ENCODE measurements around the gene CARD9.

Gene CARD9

GRCh38 chr9:136336881-136337280 lies 36.6 kb downstream of the CARD9 start:
- DNase-seq (no peak), ATAC-seq (no peak)
- Mint-ChIP-seq H3K27ac (no peak overlapping the region), H3K36me3 (ENCODE audit: low read depth) (no peaks in the 10 kb centered on the region), H3K27me3 (no peaks in the 10 kb centered on the region), H3K9me3 (no peaks in the 10 kb centered on the region), H3K4me3 (no peak overlapping the region), H3K4me1 (no peaks in the 10 kb centered on the region)

GRCh38 chr9:136336156-136336870 lies 37.2 kb downstream of the CARD9 start:
- ATAC-seq (no peak), DNase-seq (no peak)
- H3K27me3 Mint-ChIP-seq, result no peaks in the 10 kb centered on the region
- H3K27ac Mint-ChIP-seq, result no peak overlapping the region
- H3K36me3 Mint-ChIP-seq (ENCODE audit: low read depth), result no peaks in the 10 kb centered on the region
- H3K4me3 Mint-ChIP-seq, result no peak overlapping the region
- H3K9me3 Mint-ChIP-seq, result no peaks in the 10 kb centered on the region
- H3K4me1 Mint-ChIP-seq, result no peaks in the 10 kb centered on the region

GRCh38 chr9:136335296-136336155 lies 37.9 kb downstream of the CARD9 start:
- Mint-ChIP-seq H3K4me1 (no peaks in the 10 kb centered on the region), H3K27me3 (no peaks in the 10 kb centered on the region), H3K9me3 (no peaks in the 10 kb centered on the region), H3K27ac (no peak overlapping the region), H3K36me3 (ENCODE audit: low read depth) (no peaks in the 10 kb centered on the region), H3K4me3 (no peak overlapping the region)
- ATAC-seq (no peak), DNase-seq (no peak)

- ATAC-seq (no peak), DNase-seq (no peak)
- Mint-ChIP-seq H3K27me3 (no peaks in the 10 kb centered on the region), H3K4me1 (no peaks in the 10 kb centered on the region), H3K9me3 (no peaks in the 10 kb centered on the region), H3K4me3 (no peak overlapping the region), H3K27ac (no peak overlapping the region), H3K36me3 (ENCODE audit: low read depth) (no peaks in the 10 kb centered on the region)
Measured at GRCh38 chr9:136334541-136334940, 38.9 kb downstream of the CARD9 start.

- Mint-ChIP-seq H3K27ac (no peak overlapping the region), H3K27me3 (no peaks in the 10 kb centered on the region), H3K4me3 (no peak overlapping the region), H3K36me3 (ENCODE audit: low read depth) (no peaks in the 10 kb centered on the region), H3K9me3 (no peaks in the 10 kb centered on the region), H3K4me1 (peaks cover 3% of the 10 kb centered on the region)
- DNase-seq (no peak), ATAC-seq (no peak)
Measured at GRCh38 chr9:136333486-136333885, 40.0 kb downstream of the CARD9 start.

GRCh38 chr9:136333045-136333444 lies 40.4 kb downstream of the CARD9 start:
- H3K9me3 Mint-ChIP-seq, result no peaks in the 10 kb centered on the region
- peaks cover 3% of the 10 kb centered on the region for H3K4me1 Mint-ChIP-seq
- no peak for DNase-seq
- no peaks in the 10 kb centered on the region for H3K36me3 Mint-ChIP-seq (ENCODE audit: low read depth)
- no peak overlapping the region for H3K27ac Mint-ChIP-seq
- no peak overlapping the region for H3K4me3 Mint-ChIP-seq
- H3K27me3 Mint-ChIP-seq, result no peaks in the 10 kb centered on the region
- ATAC-seq, result no peak

GRCh38 chr9:136332482-136332983 lies 40.9 kb downstream of the CARD9 start:
- DNase-seq, result no peak
- H3K4me1 Mint-ChIP-seq, result peaks cover 3% of the 10 kb centered on the region
- no peaks in the 10 kb centered on the region for H3K27me3 Mint-ChIP-seq
- no peaks in the 10 kb centered on the region for H3K36me3 Mint-ChIP-seq (ENCODE audit: low read depth)
- no peak for ATAC-seq
- no peak overlapping the region for H3K27ac Mint-ChIP-seq
- no peaks in the 10 kb centered on the region for H3K9me3 Mint-ChIP-seq
- no peak overlapping the region for H3K4me3 Mint-ChIP-seq

GRCh38 chr9:136331556-136332481 lies 41.6 kb downstream of the CARD9 start:
- no peak for DNase-seq
- no peak for ATAC-seq
- no peak overlapping the region for H3K4me3 Mint-ChIP-seq
- no peaks in the 10 kb centered on the region for H3K27me3 Mint-ChIP-seq
- peaks cover 3% of the 10 kb centered on the region for H3K4me1 Mint-ChIP-seq
- no peaks in the 10 kb centered on the region for H3K36me3 Mint-ChIP-seq (ENCODE audit: low read depth)
- no peak overlapping the region for H3K27ac Mint-ChIP-seq
- no peaks in the 10 kb centered on the region for H3K9me3 Mint-ChIP-seq

GRCh38 chr9:136331030-136331429 lies 42.4 kb downstream of the CARD9 start:
- no peak overlapping the region for H3K4me3 Mint-ChIP-seq
- no peak for DNase-seq
- H3K36me3 Mint-ChIP-seq (ENCODE audit: low read depth), result no peaks in the 10 kb centered on the region
- H3K9me3 Mint-ChIP-seq, result no peaks in the 10 kb centered on the region
- no peak overlapping the region for H3K27ac Mint-ChIP-seq
- no peaks in the 10 kb centered on the region for H3K27me3 Mint-ChIP-seq
- ATAC-seq, result no peak
- peaks cover 3% of the 10 kb centered on the region for H3K4me1 Mint-ChIP-seq

- Mint-ChIP-seq H3K36me3 (ENCODE audit: low read depth) (no peaks in the 10 kb centered on the region), H3K27me3 (no peaks in the 10 kb centered on the region), H3K4me3 (no peak overlapping the region), H3K4me1 (peaks cover 3% of the 10 kb centered on the region), H3K9me3 (no peaks in the 10 kb centered on the region), H3K27ac (no peak overlapping the region)
- DNase-seq (no peak), ATAC-seq (no peak)
Measured at GRCh38 chr9:136330406-136330990, 43.0 kb downstream of the CARD9 start.

- no peaks in the 10 kb centered on the region for H3K36me3 Mint-ChIP-seq (ENCODE audit: low read depth)
- DNase-seq (no peak), ATAC-seq (no peak)
Measured at GRCh38 chr9:136329636-136330405, 43.6 kb downstream of the CARD9 start.

GRCh38 chr9:136329211-136329627 lies 44.2 kb downstream of the CARD9 start:
- no peaks in the 10 kb centered on the region for H3K27me3 Mint-ChIP-seq
- no peaks in the 10 kb centered on the region for H3K36me3 Mint-ChIP-seq (ENCODE audit: low read depth)
- H3K9me3 Mint-ChIP-seq, result no peaks in the 10 kb centered on the region
- peaks cover 3% of the 10 kb centered on the region for H3K4me1 Mint-ChIP-seq
- ATAC-seq, result no peak
- no peak for DNase-seq
- no peak overlapping the region for H3K27ac Mint-ChIP-seq
- no peak overlapping the region for H3K4me3 Mint-ChIP-seq

More at GRCh38 chr9:136329636-136330405, 43.6 kb downstream of the CARD9 start:
- peaks cover 3% of the 10 kb centered on the region for H3K4me1 Mint-ChIP-seq
- no peak overlapping the region for H3K4me3 Mint-ChIP-seq
- no peak overlapping the region for H3K27ac Mint-ChIP-seq
- H3K27me3 Mint-ChIP-seq, result no peaks in the 10 kb centered on the region
- H3K9me3 Mint-ChIP-seq, result no peaks in the 10 kb centered on the region

- Mint-ChIP-seq H3K27ac (no peak overlapping the region), H3K27me3 (no peaks in the 10 kb centered on the region), H3K9me3 (no peaks in the 10 kb centered on the region), H3K4me1 (peaks cover 3% of the 10 kb centered on the region), H3K36me3 (ENCODE audit: low read depth) (no peaks in the 10 kb centered on the region), H3K4me3 (peak overlapping the region; percentile 57)
- ATAC-seq (no peak), DNase-seq (no peak)
Measured at GRCh38 chr9:136328622-136329041, 44.8 kb downstream of the CARD9 start.
